Gastrocnemius medialis (tissue), 4 donors: Measurements from ENCODE around the gene PTPN7.

Experiments used
- POLR2A ChIP-seq, 2 donors: fragments of 450-650 bp; IDR thresholded peaks; one replicate each; pipeline ENCODE4 v1.6.1; 2017; ENCODE audit warnings: antibody characterized with exemption in 2 of 2, mild to moderate bottlenecking in 2 of 2, moderate library complexity in 2 of 2
- TF ChIP-seq, protein P1 (sequence below), 5 experiments: fragments of 450-650 bp in 3 of 5; fragments of 200-600 bp in 2 of 5; sonication (generic) in 2 of 5; IDR thresholded peaks in 4 of 5; conservative IDR thresholded peaks in 1 of 5; 1 replicate in 4 of 5; 2 replicates in 1 of 5; pipeline ENCODE4 v1.5.1; 2016 to 2019; ENCODE audit warnings: antibody characterized with exemption in 5 of 5, mild to moderate bottlenecking in 3 of 5, moderate library complexity in 3 of 5

DNA sequence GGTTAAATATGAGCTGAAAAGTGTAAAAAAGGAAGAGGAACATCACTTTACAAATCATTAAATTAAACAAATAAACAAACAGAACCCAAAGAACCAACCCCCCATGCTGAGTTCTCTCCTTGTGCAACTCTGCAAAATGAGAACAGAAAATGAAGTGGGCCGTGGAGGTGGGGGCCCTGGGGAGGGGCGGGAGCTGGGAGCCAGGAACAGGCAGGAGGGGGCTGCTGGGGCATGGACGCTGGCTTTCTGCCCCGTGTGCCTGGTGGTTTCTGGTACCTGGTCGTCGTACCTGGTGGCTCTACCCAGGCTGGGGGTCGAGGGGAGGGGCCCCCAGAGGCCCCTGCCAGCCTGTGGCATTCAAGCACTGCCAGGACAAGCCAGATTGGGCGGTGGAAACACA, 26.9 kb downstream of the PTPN7 start:
- TF ChIP-seq, protein P1, sequence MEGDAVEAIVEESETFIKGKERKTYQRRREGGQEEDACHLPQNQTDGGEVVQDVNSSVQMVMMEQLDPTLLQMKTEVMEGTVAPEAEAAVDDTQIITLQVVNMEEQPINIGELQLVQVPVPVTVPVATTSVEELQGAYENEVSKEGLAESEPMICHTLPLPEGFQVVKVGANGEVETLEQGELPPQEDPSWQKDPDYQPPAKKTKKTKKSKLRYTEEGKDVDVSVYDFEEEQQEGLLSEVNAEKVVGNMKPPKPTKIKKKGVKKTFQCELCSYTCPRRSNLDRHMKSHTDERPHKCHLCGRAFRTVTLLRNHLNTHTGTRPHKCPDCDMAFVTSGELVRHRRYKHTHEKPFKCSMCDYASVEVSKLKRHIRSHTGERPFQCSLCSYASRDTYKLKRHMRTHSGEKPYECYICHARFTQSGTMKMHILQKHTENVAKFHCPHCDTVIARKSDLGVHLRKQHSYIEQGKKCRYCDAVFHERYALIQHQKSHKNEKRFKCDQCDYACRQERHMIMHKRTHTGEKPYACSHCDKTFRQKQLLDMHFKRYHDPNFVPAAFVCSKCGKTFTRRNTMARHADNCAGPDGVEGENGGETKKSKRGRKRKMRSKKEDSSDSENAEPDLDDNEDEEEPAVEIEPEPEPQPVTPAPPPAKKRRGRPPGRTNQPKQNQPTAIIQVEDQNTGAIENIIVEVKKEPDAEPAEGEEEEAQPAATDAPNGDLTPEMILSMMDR (IDR thresholded peaks at IDR 0.05 in 4 of 5, conservative IDR thresholded peaks at IDR 0.05 in 1 of 5), result no peak
- TF ChIP-seq POLR2A (IDR thresholded peaks at IDR 0.05), result no peak
